Measurements from ENCODE around the gene MYG1. TPM values are rescaled to one million over a fixed set of nuclear protein-coding genes. Genes with fewer than 3 reads are reported as not detected.

MYG1 gene
- total and polyA plus RNA-seq, 5 donors = 28.9 to 44.3 (median 37.3) TPM

Other genes with a start within 250 kb of the MYG1 start
- 100 to 1,000 TPM; 104 to 145 (median 116) TPM for gene TNS2, start 249.6 kb upstream of the MYG1 start, total RNA-seq
- 155 TPM for gene TNS2, start 249.6 kb upstream of the MYG1 start, polyA plus RNA-seq
- gene SPRYD3, start 220.3 kb upstream of the MYG1 start, total RNA-seq = 10 to 100 TPM; 40.8 to 59.6 (median 47.1) TPM
- gene SPRYD3, start 220.3 kb upstream of the MYG1 start, polyA plus RNA-seq = 29.4 TPM
- 100 to 1,000 TPM in 3 of 4 donors, 10 to 100 TPM in 1; 49.7 to 178 (median 146) TPM for gene IGFBP6, start 202.0 kb upstream of the MYG1 start, total RNA-seq
- 130 TPM for gene IGFBP6, start 202.0 kb upstream of the MYG1 start, polyA plus RNA-seq
- under 1 TPM in 2 of 4 donors, not detected in 2; 0.17 to 0.18 TPM for gene SOAT2, start 196.2 kb upstream of the MYG1 start, total RNA-seq
- 0.07 TPM for gene SOAT2, start 196.2 kb upstream of the MYG1 start, polyA plus RNA-seq
- 10 to 100 TPM; 13.8 to 29.9 (median 22.4) TPM for gene ZNF740, start 119.0 kb upstream of the MYG1 start, total RNA-seq
- gene ZNF740, start 119.0 kb upstream of the MYG1 start, polyA plus RNA-seq = 5.3 TPM
- 10 to 100 TPM; 10.3 to 13.0 (median 12.3) TPM for gene CSAD, start 118.8 kb upstream of the MYG1 start, total RNA-seq
- 16.2 TPM for gene CSAD, start 118.8 kb upstream of the MYG1 start, polyA plus RNA-seq
- 1 to 10 TPM in 2 of 4 donors, under 1 TPM in 2; 0.88 to 2.8 (median 1.3) TPM for gene ITGB7, start 92.4 kb upstream of the MYG1 start, total RNA-seq
- 0.45 TPM for gene ITGB7, start 92.4 kb upstream of the MYG1 start, polyA plus RNA-seq
- 10 to 100 TPM; 11.7 to 26.2 (median 23.4) TPM for gene RARG, start 67.5 kb upstream of the MYG1 start, total RNA-seq
- gene RARG, start 67.5 kb upstream of the MYG1 start, polyA plus RNA-seq = 10.5 TPM
- gene ESPL1, start 31.4 kb upstream of the MYG1 start, total RNA-seq = 1 to 10 TPM in 1 of 4 donors, under 1 TPM in 3; 0.23 to 1.2 (median 0.40) TPM
- 0.11 TPM for gene ESPL1, start 31.4 kb upstream of the MYG1 start, polyA plus RNA-seq
- 100 to 1,000 TPM; 355 to 443 (median 395) TPM for gene PFDN5, start 4.2 kb upstream of the MYG1 start, total RNA-seq
- gene PFDN5, start 4.2 kb upstream of the MYG1 start, polyA plus RNA-seq = 764 TPM
- gene AAAS, start 21.9 kb downstream of the MYG1 start, total RNA-seq = 10 to 100 TPM; 30.5 to 48.9 (median 40.0) TPM
- gene AAAS, start 21.9 kb downstream of the MYG1 start, polyA plus RNA-seq = 31.3 TPM
- gene SP7, start 36.7 kb downstream of the MYG1 start, total RNA-seq = not detected
- not detected for gene SP7, start 36.7 kb downstream of the MYG1 start, polyA plus RNA-seq
- gene SP1, start 80.5 kb downstream of the MYG1 start, total RNA-seq = 10 to 100 TPM; 30.2 to 39.9 (median 34.2) TPM
- gene SP1, start 80.5 kb downstream of the MYG1 start, polyA plus RNA-seq = 8.3 TPM
- under 1 TPM in 3 of 4 donors, not detected in 1; 0.54 to 0.88 (median 0.82) TPM for gene AMHR2, start 124.2 kb downstream of the MYG1 start, total RNA-seq
- gene AMHR2, start 124.2 kb downstream of the MYG1 start, polyA plus RNA-seq = 0.48 TPM
- 10 to 100 TPM; 66.9 to 85.6 (median 82.6) TPM for gene PRR13, start 142.0 kb downstream of the MYG1 start, total RNA-seq
- 69.1 TPM for gene PRR13, start 142.0 kb downstream of the MYG1 start, polyA plus RNA-seq
- 100 to 1,000 TPM; 575 to 743 (median 588) TPM for gene PCBP2, start 152.4 kb downstream of the MYG1 start, total RNA-seq
- 349 TPM for gene PCBP2, start 152.4 kb downstream of the MYG1 start, polyA plus RNA-seq
- 1 to 10 TPM; 7.7 to 9.6 (median 9.0) TPM for gene MAP3K12, start 199.8 kb downstream of the MYG1 start, total RNA-seq
- gene MAP3K12, start 199.8 kb downstream of the MYG1 start, polyA plus RNA-seq = 9.2 TPM
- 10 to 100 TPM; 12.9 to 13.9 (median 13.4) TPM for gene TARBP2, start 201.6 kb downstream of the MYG1 start, total RNA-seq
- 12.8 TPM for gene TARBP2, start 201.6 kb downstream of the MYG1 start, polyA plus RNA-seq
- not detected for gene NPFF, start 207.8 kb downstream of the MYG1 start, total RNA-seq
- gene NPFF, start 207.8 kb downstream of the MYG1 start, polyA plus RNA-seq = not detected

All from right cardiac atrium (tissue), 5 donors.